Heart left ventricle (tissue), 16 donors: Measurements from ENCODE around the gene DOCK3. TPM values are rescaled to one million over a fixed set of nuclear protein-coding genes. Genes with fewer than 3 reads are reported as not detected.
"Not testable (repeated sequence)": the region's sequence is repeated elsewhere in the genome, so short reads cannot be mapped to it uniquely, and the experiment has no call there.

Source experiments
- ATAC-seq, 4 donors: fragments of 200-7000 bp; cut with Tn5 transposase; one replicate each; pipeline ENCODE4 v1.9.1; 2020 to 2022; ENCODE audit warnings: moderate library complexity in 4 of 4, mild to moderate bottlenecking in 3 of 4, moderate number of reproducible peaks in 1 of 4
- DNase-seq, 5 donors: peaks; one replicate each; pipeline ENCODE4 v3.0.0-alpha.2; 2020
- H3K27ac ChIP-seq, 12 donors: fragments of 200-600 bp; sonication (generic) in 4 of 12; one replicate each; pipeline versions ENCODE4 v1.5.0 to v1.8.0; 2016 to 2022; ENCODE audit warnings: mild to moderate bottlenecking in 2 of 12
- H3K27me3 ChIP-seq, 9 donors: fragments of 200-600 bp; sonication (generic) in 2 of 9; one replicate each; pipeline versions ENCODE4 v1.5.1 to v1.8.0; 2016 to 2022; ENCODE audit warnings: mild to moderate bottlenecking in 3 of 9
- H3K36me3 ChIP-seq, 9 donors: fragments of 200-600 bp; sonication (generic) in 2 of 9; one replicate each; pipeline versions ENCODE4 v1.5.0 to v1.8.0; 2018 to 2022; ENCODE audit warnings: mild to moderate bottlenecking in 2 of 9
- H3K4me1 ChIP-seq, 12 donors: fragments of 200-600 bp; sonication (generic) in 4 of 12; one replicate each; pipeline versions ENCODE4 v1.5.0 to v1.8.0; 2016 to 2022; ENCODE audit warnings: mild to moderate bottlenecking in 3 of 12
- H3K4me3 ChIP-seq, 12 donors: fragments of 200-600 bp; sonication (generic) in 4 of 12; one replicate each; pipeline versions ENCODE4 v1.5.0 to v1.8.0; 2017 to 2022; ENCODE audit warnings: mild to moderate bottlenecking in 9 of 12, moderate library complexity in 4 of 12
- H3K9me3 ChIP-seq, 12 donors: fragments of 200-600 bp; sonication (generic) in 4 of 12; one replicate each; pipeline versions ENCODE4 v1.5.0 to v1.8.0; 2016 to 2022; ENCODE audit warnings: mild to moderate bottlenecking in 1 of 12
- POLR2A ChIP-seq, 2 donors: fragments of 450-650 bp; IDR thresholded peaks; one replicate each; pipeline ENCODE4 v1.6.1; 2017; ENCODE audit warnings: antibody characterized with exemption in 2 of 2, mild to moderate bottlenecking in 2 of 2, moderate library complexity in 2 of 2
- WGBS, 4 donors: extraction: QIAGEN DNeasy Blood & Tissue Kit in 2 of 4; methylation state at CpG; one replicate each; pipeline versions ENCODE4 v1.1.5 to v1.1.7; 2013 to 2018; 5-methylcytosine and 5-hydroxymethylcytosine counted together
- intact Hi-C, 10 donors: fragments of 100-400 bp; cut with DNase I; formaldehyde crosslinking; loops; one replicate each; pipeline versions ENCODE4 v1.11.1 to v1.14.2; 2022
- polyA plus RNA-seq, 2 donors: library from polyadenylated mRNA; stranded (reverse); fragments of 200-250 nt; gene quantifications; one replicate each; pipeline ENCODE4 v1.2.3, GENCODE V29; 2013
- total RNA-seq, 9 donors: library from RNA; depleted of rRNA in 2 of 9; stranded (reverse); fragments of >200 nt in 2 of 9; fragmentation: NEBNext Ultra II Directional in 3 of 9; extraction: Animal tissue kit (Norgen Biotek cat#: 25700) in 3 of 9; gene quantifications; one replicate each; pipeline versions ENCODE4 v1.1.0 to v1.2.4, GENCODE V29; 2016 to 2023
- TF ChIP-seq, protein P1 (sequence below), 12 donors: fragments of 200-600 bp; sonication (generic) in 4 of 12; IDR thresholded peaks; one replicate each; pipeline versions ENCODE4 v1.5.0 to v1.8.0; 2018 to 2022; ENCODE audit warnings: antibody characterized with exemption in 12 of 12, mild to moderate bottlenecking in 5 of 12
- donor health status: ischemic (EF 13 %, LVEDD 7.1; RV severe dilation, severe dysfunction).
- donor health status: healthy with polysubstance abuse.
- donor health status: DM: no; HTN: yes; CAD: no.
- donor health status: DM: no; HTN: no; CAD: no.
- donor health status: ischemic (EF 25% LVEDD 6.9; RV normal size, moderate dysfunction).
- donor health status: ischemic (EF 25% LVEDD 5.7; RV mildly dilated, moderate dysfunction).
- donor health status: healthy.
- donor health status: DM: yes; HTN: yes; CAD: no.
- donor health status: ischemic (EF 35%, LVEDD 5.7; RV mildly dilated, moderate dysfunction).
- donor health status: nonischemic (EF 11% LVEDD 7.7; RV severe dilation, severe dysfunction).
- donor health status: DM: yes; HTN: yes; CAD: no.
- donor health status: PGD.
- donor health status: ischemic (EF 29% LVEDD 5.4; RV normal size, mild dysfunction).
- donor health status: nonischemic (EF 23%, LVEDD 6.1; RV moderate dilation, normal function).

DOCK3 gene
- total and polyA plus RNA-seq, 11 donors: 2.0 to 6.7 (median 4.8) TPM

DNA sequence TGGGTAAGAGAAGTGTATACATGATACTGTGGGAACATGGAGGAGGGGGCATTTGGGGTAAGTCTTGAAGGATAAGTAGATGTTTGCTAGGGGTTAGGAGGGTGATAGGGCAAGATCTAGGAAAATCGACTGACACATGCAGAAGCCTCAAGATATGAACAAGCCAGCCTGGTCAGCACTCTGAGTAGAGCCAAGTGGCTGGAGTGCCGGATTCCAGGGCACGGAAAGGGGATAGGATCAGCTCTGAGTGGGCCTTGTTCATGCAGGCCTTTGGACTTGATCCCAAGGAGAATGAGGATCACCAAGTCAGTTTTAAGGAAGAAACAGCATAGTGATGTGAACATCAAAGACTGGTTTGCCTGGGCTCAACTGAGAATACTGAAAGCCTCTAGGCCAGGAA lies 686.1 kb downstream of the DOCK3 start:
- H3K27me3 ChIP-seq: no peaks in the 10 kb centered on the region
- ATAC-seq: no peak
- no peaks in the 10 kb centered on the region for H3K36me3 ChIP-seq
- intact Hi-C loops: loop anchor here in 1 of 10 donors (10.0 kb wide), 1 partner anchor 396 kb away; no protein-coding TSS in a partner anchor
- DNase-seq: no peak
- no peaks in the 10 kb centered on the region for H3K4me1 ChIP-seq
- no peak overlapping the region for H3K27ac ChIP-seq
- WGBS, 4 donors: 71 to 91% (median 82%) methylated on average over 3 of the region's 3 CpGs
- peaks cover 0 to 6% (median 0%) of the 10 kb centered on the region in 12 donors for H3K9me3 ChIP-seq
- no peak for TF ChIP-seq POLR2A (IDR thresholded peaks at IDR 0.05)
- TF ChIP-seq, protein P1, sequence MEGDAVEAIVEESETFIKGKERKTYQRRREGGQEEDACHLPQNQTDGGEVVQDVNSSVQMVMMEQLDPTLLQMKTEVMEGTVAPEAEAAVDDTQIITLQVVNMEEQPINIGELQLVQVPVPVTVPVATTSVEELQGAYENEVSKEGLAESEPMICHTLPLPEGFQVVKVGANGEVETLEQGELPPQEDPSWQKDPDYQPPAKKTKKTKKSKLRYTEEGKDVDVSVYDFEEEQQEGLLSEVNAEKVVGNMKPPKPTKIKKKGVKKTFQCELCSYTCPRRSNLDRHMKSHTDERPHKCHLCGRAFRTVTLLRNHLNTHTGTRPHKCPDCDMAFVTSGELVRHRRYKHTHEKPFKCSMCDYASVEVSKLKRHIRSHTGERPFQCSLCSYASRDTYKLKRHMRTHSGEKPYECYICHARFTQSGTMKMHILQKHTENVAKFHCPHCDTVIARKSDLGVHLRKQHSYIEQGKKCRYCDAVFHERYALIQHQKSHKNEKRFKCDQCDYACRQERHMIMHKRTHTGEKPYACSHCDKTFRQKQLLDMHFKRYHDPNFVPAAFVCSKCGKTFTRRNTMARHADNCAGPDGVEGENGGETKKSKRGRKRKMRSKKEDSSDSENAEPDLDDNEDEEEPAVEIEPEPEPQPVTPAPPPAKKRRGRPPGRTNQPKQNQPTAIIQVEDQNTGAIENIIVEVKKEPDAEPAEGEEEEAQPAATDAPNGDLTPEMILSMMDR (IDR thresholded peaks at IDR 0.05): no peak
- H3K4me3 ChIP-seq: no peak overlapping the region

DNA sequence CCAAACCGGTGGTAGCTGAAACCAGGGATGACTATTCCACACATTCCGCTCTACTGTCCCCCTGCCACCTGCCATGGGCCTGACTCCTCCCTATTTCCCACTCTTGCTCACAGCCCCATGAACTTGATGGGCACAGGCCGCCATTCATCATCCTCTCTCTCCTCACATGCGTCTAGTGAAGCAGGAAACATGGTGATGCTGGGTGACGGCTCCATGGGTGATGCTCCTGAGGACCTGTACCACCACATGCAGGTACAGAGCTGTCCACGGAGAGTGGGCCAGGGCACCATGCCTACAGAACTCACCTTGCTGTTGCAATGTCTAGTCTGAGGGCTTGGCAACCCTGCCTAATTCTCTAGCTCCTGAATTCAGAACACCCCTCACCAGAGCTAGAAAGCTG lies 687.0 kb downstream of the DOCK3 start:
- DNase-seq: no peak
- no peak overlapping the region for H3K4me3 ChIP-seq
- H3K9me3 ChIP-seq: peaks cover 0 to 6% (median 0%) of the 10 kb centered on the region in 12 donors
- no peaks in the 10 kb centered on the region for H3K27me3 ChIP-seq
- WGBS, 4 donors: 80 to 91% (median 89%) methylated on average over 6 of the region's 6 CpGs
- no peak overlapping the region for H3K27ac ChIP-seq
- no peak for TF ChIP-seq POLR2A (IDR thresholded peaks at IDR 0.05)
- TF ChIP-seq, protein P1 (IDR thresholded peaks at IDR 0.05): no peak
- intact Hi-C loops: loop anchor here in 1 of 10 donors (10.0 kb wide), 1 partner anchor 397 kb away; no protein-coding TSS in a partner anchor
- ATAC-seq: no peak
- H3K36me3 ChIP-seq: no peaks in the 10 kb centered on the region
- no peaks in the 10 kb centered on the region for H3K4me1 ChIP-seq

DNA sequence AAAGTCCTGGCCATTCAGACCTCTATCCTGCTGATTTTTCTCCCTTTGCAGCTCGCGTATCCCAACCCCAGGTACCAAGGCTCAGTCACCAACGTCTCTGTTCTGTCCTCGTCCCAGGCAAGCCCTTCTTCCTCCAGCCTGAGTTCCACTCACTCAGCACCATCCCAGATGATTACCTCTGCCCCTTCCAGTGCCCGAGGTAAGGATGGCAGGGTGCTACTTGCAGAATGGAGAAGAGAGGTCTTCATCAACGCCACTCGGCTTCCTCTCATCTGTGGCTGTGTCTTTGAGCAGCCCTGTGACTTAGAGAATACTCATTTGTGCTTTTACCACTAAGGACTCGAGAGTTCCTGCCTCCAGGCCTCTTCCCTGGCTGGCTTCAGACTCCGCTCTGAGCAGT lies 687.7 kb downstream of the DOCK3 start:
- Histone ChIP-seq H3K27me3 (no peaks in the 10 kb centered on the region), H3K9me3 (peaks cover 0 to 6% (median 0%) of the 10 kb centered on the region in 12 donors), H3K4me3 (no peak overlapping the region), H3K27ac (no peak overlapping the region), H3K36me3 (no peaks in the 10 kb centered on the region), H3K4me1 (no peaks in the 10 kb centered on the region)
- ATAC-seq: no peak
- WGBS, 4 donors: 84 to 89% (median 86%) methylated on average over 9 of the region's 9 CpGs
- TF ChIP-seq, protein P1 (IDR thresholded peaks at IDR 0.05): no peak
- no peak for TF ChIP-seq POLR2A (IDR thresholded peaks at IDR 0.05)
- DNase-seq: no peak
- intact Hi-C loops: loop anchor here in 1 of 10 donors (10.0 kb wide), 1 partner anchor 398 kb away; no protein-coding TSS in a partner anchor

DNA sequence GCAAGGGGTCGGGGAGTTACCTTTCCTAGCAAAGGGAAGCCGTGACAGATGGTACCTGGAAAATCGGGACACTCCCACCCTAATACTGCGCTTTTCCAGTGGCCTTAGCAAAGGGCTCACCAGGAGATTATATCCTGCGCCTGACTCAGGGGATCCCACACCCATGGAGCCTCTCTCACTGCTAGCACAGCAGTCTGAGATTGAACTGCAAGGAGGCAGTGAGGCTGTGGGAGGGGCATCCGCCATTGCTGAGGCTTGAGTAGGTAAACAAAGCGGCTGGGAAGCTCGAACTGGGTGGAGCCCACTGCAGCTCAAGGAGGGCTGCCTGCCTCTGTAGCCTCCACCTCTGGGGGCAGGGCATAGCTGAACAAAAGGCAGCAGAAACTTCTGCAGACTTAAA lies 693.5 kb downstream of the DOCK3 start:
- intact Hi-C loops: loop anchor here in 1 of 10 donors (10.0 kb wide), 1 partner anchor 403 kb away; no protein-coding TSS in a partner anchor
- H3K9me3 ChIP-seq, H3K36me3 ChIP-seq, H3K4me1 ChIP-seq, ATAC-seq, H3K27ac ChIP-seq, DNase-seq, H3K27me3 ChIP-seq, H3K4me3 ChIP-seq: not testable (repeated sequence)
- WGBS, 4 donors: 88 to 91% (median 89%) methylated on average over 6 to 8 of the region's 8 CpGs
